GM21528 (cell line): ENCODE results near the gene XYLT1.

ENCODE experiments used
- ATAC-seq: cut with Tn5 transposase; IDR thresholded peaks from one replicate; pipeline ENCODE4 v1.9.1; 2021; ENCODE audit warnings: mild to moderate bottlenecking, moderate library complexity; ENCODE audit not compliant: unreplicated experiment, low FRiP score

XYLT1 gene

DNA sequence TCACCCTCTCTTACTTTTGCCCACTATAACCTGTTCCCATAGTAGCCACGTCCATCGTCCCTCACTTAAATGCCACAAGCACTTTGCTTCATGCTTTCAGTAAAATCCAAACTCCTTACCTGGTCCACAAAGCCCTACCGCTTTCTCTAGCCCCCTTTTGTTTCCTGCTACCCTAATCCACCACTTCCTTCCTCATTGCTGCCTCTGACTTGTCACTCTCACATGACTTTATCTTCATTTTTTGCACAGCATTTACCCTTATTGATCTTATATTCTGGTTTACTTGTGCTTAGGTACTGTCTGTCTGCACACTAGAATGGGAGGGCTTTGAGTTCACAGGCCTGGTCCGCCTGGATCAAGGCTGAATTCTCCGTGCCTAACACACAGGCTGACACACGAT lies 340.0 kb downstream of the XYLT1 start:
- no peak for ATAC-seq

DNA sequence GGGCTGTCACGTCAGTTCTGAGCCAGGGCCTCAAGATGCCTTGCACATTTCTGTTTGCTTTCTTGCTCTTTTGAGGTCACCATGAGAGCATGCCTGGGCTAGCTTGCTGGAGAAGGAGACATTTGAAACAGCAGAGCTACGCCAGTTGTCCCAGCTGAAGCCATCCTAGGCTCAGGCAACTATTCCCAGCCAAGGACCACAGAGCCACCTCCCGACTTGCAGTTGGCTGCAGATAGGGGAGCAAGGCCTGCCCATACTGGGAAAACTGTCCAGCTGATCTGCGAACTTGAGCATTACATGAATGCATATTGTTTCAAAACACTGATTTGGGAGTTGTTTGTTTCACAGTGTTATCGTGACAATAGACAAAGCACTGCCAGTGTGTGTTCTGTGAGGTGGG lies 340.8 kb downstream of the XYLT1 start:
- no peak for ATAC-seq

DNA sequence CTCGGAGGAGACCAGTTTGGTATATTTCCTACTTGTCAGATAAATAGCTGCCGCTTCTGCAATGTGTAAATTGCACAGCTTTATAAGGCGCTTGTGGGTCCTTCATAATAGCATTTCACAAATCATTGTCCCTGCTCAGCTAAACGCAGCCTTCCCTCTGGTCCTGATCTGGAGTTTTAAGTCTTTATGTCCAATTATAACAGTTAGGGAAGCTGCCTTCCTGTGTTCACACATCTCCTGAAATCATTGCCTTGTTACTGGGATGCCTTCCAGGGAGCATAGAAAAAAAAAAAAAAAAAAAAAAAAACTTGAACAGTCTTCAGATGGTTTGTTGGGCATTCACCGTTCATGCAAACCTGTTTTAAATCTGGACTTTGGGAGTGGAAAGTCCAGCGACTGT lies 342.0 kb downstream of the XYLT1 start:
- ATAC-seq = no peak

DNA sequence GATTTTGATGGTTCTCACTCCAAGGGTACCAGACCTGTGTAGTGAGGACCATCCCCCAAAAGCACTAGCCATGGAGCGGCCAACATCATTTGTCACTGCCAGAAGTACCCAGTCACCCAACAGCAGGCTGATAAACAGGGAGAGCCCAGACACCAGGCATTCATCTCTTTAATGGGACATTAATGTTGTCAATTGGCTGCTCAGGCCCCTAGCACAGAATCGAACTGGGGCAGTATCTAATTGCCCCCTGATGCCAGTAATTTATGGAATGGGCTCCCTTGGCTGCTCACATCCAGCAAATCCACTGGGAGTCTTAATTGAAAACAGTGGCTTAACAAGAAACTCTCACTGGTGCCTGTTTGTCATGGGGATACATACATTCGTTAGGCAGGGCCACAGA lies 344.6 kb downstream of the XYLT1 start:
- no peak for ATAC-seq

DNA sequence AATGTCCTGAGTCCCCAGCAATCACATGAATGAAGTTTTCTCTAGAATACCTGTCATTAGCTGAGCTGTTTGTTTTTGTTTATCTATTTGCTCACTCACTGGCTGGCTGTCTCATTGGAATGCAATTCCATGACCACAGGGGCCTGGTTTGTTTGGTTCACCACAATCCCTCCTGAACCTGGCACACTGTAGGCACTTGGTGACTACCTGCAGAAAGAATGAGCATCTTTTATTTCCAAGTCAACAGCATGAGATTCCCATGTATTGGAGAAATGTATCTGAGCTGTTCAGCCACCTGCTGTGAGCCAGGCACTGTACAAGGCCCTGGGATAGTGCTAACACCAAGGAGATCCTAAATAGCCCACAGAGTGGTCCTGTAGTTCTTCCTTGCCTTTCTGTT lies 345.1 kb downstream of the XYLT1 start:
- no peak for ATAC-seq

DNA sequence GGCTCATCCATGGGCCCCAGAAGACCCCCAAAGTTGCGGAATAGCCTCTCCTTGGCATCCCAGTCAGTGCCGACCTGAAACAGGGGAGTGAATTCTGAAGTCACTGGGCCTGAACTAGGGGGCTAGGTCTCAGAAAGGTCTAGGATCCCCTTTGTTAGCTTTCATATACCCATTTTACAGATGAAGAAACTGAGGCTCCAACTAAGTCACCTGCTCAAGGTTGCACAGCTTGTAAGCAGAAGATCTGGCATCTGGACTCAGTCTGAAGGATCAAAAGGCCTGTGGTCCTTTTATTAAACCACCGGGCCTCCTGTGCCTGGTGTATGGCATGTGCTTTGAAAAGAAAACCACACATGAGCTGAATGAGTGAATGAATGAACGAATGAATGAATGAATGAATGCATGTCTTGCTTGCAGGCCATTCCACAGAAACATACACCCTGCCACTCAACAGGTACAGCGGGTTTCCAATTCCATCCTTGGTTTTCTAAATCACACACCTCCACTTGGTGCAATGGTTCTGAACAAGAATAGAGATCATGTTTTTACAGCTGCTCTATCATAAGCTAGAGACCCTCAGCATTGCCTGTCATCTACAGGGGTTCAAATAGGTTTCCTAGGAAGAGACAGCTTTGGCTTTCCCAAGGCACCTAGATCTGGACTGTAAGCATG lies 352.7 kb downstream of the XYLT1 start:
- no peak for ATAC-seq

DNA sequence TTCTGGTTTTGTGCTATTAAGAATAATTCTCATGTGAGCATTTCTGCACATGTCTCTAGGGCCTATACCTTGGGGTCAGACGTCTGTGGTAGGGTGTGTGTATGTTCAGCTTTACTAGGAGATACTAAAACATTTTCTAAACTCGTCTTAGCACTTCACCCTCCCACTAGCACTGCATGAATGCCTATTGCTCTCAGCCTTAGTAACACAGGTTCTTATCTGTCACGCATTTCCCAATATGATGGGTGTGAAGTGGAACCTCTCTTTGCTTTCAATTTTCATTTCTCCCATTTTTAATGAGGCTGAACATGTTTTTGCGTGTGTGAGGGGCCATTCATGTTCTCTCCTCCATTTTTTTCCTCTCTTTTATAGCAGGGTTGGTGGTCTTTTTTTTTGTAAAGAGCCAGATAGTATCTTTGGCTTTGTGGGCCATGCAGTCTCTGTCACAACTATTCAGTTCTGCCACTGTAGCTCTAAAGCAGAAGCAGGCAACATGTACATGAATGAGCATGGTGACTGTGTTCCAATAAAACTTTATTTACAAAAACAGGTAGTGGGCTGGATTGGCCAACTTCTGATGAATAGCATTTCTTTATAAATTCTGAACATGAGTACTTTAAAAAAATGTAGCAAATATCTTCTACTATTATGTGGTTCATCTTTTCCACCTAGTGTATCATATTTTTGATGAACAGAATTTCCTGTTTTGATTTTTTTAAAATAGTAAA lies 354.0 kb downstream of the XYLT1 start:
- no peak for ATAC-seq

DNA sequence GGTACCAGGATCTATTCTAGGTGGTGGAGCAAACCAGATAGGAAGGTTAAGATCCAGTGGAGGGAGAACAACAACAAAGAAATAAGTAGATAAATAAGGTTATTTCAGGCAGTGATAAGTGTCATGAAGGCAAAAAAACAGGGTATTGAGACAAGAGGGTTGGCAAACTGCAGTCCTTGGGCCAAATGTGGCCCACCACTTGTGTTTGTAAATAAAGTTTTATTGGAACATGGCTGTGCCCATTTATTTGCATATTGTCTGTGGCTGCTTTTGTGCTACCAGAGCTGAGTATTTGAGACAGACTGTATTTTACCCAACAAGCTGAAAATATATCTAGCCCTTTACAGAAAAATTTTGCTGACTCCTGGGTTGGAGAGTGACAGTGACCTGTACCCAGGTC lies 361.3 kb downstream of the XYLT1 start:
- no peak for ATAC-seq

DNA sequence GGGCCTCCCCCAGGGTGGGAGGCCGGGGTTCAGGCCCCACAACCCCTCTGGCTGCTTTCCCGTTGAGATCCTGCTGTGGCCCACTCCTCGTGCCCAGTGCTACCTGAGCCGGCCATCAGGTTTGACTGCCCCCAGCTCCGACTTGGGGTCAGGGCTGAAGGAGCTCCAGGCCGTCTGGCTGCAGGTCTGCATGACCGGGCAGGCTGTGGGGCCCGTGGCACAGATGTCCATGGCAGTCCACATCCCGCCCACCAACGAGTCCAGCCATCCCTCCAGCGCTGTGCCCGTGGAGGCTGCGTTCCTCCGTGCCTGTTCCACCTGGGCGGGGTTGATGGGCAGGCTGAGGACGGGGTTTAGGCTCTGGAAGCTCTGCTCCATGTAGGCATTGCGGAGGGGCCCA lies 362.2 kb downstream of the XYLT1 start:
- no peak for ATAC-seq

DNA sequence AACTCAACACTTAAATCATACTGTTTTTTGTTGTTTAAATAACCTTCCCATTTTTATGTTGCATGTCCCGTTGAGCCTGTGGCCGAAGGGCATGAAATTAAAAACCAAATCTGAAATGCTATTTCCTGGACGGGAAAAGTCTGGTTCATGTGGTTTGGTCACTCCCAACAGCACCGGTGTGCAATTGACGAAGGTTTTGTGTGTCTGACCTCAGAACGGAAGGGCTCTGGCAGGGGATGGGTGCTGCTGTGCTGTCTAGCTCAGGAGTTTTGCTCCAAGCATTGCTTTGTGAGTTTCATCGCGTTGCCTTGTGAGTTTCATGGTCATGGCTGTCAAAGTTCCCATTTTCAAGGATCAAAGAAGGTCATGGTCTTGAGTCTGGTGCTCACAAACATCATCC lies 363.3 kb downstream of the XYLT1 start:
- no peak for ATAC-seq

DNA sequence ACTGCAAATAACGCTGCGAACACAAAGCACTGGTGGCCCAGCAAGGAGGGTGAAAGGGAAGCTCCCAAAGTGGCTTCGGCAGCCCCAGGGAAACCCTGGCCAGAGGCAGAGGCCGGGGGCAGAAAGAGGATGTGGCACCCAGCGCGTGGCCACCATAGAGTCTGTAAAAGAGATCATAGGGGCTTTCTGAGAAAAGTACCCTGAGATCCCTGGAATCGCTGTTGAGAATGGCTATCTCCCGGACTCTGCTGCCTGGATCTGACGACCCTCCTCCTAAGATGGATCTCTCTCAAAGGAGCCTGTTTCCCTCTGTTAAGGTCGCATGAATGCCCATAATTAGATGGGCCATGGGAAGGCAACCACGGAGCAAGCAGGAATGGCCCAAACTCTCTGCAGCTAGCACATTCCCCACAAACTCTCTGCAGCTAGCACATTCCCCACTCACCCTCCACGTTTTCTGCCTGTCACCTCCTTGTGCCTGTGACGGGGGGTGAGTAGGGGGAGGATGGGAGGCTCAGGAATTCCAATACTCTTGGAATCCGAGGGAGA lies 364.4 kb downstream of the XYLT1 start:
- no peak for ATAC-seq

DNA sequence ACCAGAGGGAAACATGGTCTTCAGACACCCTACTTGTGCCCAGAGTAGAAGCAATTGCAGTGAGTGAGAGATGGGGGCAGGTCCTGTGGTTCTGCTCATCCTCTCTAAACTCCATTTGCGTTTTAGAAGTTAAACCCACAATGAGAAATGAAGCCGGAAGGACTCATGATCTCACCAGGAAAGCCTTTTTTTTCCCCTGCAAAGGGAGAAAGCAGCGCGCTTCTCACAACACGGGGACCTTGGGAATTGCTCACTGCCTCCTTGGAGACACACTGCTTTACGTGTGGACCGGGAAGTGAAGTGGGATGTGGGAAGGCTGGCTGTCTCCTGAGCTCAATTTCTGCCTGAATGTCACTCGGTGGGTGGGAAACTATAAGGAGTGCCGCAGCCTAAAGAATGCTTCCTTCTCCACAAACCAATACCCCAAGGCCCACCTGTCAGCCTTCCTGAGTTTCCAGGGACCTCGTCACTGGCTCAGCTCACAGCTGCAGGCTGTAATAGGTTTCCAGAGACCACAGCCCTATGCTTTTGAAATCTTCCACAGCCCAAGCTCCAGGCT lies 365.4 kb downstream of the XYLT1 start:
- ATAC-seq = no peak

DNA sequence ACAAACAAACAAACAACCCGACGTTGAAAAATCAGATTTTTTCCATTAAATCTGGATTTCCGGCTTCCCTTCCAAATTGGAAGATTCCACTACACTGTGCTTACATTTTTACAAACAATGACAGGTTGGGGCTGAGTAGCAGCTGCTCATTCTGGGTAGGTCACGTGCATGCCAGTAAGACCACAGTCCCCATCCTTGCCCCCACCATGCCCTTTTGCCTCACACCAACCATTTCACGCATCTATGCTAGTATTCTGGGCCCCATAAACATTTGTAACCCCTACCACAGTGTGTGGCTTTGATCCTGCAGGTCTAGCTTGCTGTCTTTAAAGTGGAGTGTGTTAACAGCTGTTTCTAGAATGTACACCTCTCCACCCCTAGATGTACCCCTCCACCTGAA lies 366.1 kb downstream of the XYLT1 start:
- ATAC-seq = no peak

DNA sequence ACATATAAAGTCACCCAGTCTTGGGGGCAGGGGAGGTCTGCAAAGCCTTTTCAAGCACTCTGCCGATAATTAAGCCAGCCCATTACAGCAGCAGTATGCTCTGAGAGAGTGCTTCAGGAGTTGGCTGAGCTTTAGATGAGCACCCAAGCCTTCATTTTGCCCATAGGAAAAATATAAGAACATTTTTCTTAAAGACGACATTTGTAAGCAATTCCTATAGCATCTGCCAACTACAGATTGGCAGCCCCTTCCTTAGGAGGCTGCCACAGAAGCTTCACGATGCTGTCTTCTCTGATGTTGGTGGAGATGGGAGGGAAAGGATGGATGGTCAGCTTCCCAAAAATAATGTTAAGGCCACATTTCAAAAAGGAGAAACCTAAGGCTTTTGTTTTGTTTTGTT lies 367.5 kb downstream of the XYLT1 start:
- no peak for ATAC-seq

DNA sequence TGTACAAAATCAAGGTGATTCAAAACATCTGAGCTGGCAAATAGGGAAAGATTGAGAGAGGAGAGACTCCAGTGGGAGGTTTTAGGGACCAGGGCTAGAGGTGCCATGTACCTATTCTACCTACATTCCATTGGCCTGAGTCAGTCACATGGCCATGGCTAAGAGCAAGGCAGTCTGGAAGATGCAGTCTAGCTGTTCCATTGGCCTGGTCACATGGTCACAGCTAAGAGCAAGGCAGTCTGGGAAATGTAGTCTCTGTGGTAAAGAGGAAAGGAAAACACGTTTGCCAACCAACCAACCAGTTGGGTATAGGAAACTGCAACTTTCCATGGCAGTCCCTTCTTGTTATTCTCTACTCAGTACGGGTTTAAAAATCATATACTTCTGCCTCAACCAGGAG lies 369.1 kb downstream of the XYLT1 start:
- ATAC-seq = no peak

DNA sequence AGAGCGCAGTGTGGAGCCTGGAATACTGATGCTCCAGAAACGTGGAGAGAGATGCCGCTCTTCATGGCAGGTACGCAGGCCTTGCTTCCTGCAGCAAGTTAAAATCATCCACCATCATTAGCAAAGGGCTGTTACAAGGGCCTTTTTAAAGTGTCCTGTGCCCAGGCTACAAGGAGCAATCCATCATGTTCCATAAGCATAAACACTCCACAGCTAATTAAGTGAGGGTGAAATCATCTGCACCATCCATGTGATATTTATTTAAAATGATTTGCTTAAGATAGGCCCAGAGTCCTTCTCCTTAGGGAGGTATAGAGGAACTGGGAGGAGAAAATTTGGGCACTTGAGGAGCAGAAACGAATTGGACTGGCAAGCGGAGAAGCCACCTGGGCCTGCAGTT lies 372.1 kb downstream of the XYLT1 start:
- ATAC-seq = no peak

DNA sequence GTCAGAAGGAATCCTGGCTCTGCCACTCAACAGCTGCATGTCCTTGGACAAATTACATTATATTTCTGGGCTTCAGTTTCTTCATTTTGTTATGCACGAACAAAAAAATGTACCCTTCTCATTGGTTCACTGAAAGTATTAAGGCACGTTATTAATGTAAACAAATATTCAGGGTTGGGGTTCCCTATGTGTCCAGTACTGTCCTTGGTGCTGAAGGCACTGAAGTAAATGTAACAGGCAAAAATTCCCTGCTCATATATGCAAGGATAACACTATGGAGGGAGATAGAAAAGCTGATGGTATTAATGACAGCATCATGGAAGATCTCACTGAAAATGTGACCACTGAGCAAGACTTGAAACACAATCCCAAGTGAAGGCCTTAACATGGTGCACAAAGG lies 386.6 kb downstream of the XYLT1 start:
- no peak for ATAC-seq

DNA sequence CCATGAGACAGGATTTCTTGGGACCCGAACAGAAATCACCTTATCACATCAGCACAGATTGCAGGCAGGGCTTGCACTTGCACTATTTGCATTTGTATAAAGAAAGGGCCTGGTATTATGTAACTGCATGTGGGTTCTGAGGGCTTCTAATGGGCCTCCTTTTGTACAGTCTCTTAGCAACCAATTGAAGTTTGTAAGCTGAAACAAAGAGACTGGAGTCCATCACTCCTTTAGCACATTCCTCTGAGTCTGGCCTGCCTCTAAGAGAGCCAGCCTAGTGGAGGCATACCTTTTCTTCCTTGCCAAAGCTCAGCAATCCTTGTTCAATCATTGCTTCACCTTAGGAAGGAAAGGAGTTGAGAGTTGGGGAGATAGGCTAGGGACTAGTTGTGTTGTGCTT lies 387.1 kb downstream of the XYLT1 start:
- no peak for ATAC-seq

DNA sequence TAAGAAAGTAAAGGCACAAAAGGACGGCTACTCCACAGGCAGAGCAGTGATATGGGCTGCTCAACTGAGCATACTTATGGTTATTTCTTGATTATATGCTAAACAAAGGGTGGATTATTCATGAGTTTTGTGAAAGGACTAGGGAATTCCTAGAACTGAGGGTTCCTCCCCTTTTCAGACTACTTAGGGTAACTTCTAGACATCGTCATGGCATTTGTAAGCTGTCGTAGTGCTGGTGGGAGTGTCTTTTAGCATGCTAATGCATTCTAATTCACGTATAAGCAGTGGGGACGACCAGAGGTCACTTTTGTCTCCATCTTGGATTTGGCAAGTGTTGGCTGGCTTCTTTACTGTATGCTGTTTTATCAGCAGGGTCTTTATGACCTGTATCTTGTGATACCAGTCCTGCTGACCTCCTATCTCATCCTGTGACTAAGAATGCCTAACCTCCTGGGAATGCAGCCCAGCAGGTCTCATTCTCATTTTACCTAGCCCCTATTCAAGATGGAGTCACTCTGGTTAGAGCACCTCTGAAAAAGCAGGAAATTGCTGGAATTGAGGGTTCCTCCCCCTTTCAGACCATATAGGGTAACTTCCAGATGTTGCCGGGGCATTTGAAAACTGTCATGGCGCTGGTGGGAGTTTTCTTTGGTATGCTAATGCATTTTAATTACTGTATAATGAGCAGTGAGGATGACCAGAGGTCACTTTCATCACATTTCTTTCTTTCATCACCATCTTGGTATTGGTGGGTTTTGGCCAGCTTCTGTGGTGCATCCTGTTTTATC lies 388.5 kb downstream of the XYLT1 start:
- ATAC-seq = no peak

DNA sequence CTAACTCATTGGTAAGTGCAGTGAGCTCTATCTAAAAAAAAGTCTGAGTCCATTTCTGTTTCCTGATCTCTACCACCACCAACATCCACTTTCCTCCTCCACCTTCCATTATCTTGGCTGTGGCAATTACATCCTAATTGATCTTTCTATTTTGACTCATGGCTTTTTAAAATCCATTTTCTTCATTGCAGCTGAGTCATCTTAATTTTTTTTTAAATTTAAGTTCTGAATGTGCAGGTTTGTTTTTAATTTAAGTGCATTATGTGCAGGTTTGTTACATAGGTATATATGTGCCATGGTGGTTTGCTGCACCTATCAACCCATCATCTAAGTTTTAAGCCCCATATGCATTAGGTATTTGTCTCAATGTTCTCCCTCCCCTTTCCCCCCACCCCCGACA lies 390.7 kb downstream of the XYLT1 start:
- ATAC-seq = no peak
